ENCODE data around the gene AHNAK.

DNA sequence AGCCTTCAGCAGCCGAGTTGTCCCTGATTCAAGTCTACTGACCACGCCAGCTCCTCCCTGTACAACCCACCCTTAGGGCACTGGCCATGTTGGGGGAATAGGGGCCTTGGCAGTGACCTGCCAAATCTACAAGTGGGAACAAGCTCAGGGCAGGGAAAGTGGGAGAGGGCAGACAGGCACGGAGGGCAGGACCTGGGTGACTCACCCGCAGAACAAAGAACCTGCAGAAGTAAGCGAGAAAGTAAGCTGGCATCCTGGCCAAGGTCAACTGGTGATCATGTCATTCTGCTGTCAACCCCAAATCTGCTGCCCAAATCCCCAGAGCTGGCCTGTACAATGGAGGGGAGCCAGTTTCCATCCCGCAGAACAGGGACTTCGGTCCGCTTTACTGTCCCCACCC is 135.6 kb downstream of the AHNAK start:
- TF ChIP-seq, protein P1, sequence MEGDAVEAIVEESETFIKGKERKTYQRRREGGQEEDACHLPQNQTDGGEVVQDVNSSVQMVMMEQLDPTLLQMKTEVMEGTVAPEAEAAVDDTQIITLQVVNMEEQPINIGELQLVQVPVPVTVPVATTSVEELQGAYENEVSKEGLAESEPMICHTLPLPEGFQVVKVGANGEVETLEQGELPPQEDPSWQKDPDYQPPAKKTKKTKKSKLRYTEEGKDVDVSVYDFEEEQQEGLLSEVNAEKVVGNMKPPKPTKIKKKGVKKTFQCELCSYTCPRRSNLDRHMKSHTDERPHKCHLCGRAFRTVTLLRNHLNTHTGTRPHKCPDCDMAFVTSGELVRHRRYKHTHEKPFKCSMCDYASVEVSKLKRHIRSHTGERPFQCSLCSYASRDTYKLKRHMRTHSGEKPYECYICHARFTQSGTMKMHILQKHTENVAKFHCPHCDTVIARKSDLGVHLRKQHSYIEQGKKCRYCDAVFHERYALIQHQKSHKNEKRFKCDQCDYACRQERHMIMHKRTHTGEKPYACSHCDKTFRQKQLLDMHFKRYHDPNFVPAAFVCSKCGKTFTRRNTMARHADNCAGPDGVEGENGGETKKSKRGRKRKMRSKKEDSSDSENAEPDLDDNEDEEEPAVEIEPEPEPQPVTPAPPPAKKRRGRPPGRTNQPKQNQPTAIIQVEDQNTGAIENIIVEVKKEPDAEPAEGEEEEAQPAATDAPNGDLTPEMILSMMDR (IDR thresholded peaks at IDR 0.05; ENCODE audit: low read length) = no peak
- no peak for TF ChIP-seq EZH2 (IDR thresholded peaks at IDR 0.05; ENCODE audit: borderline replicate concordance, low read length)
